Activated CD4-positive, alpha-beta T cell treated with anti-CD3 and anti-CD28 coated beads for 24 hours (primary cell): ENCODE data around the gene SZRD1.
A peak's percentile ranks its signal among the peaks of the same experiment; 100 is the strongest.
"Not testable (repeated sequence)": the region's sequence is repeated elsewhere in the genome, so short reads cannot be mapped to it uniquely, and the experiment has no call there.

Experiments used
- DNase-seq, 2 donors: peaks; one replicate each; pipeline ENCODE4 v3.0.0-alpha.2; 2020; ENCODE audit warnings: low read depth in 2 of 2

SZRD1 gene

GRCh38 chr1:16366722-16367257 is at the start of gene SZRD1:
SZRD1 (plus strand) TSS chr1:16367242; CDS start chr1:16367258, 16 bp downstream.
- DNase-seq = peak; percentile 88 to 91

- no peak for DNase-seq
Measured at GRCh38 chr1:16318555-16318954, 48.5 kb upstream of the SZRD1 start.

- no peak for DNase-seq
Measured at GRCh38 chr1:16321176-16321867, 45.7 kb upstream of the SZRD1 start.

- DNase-seq = no peak
Measured at GRCh38 chr1:16324456-16324890, 42.6 kb upstream of the SZRD1 start.

GRCh38 chr1:16326833-16327404 is 40.1 kb upstream of the SZRD1 start:
- DNase-seq = no peak

GRCh38 chr1:16334655-16335340 is 32.2 kb upstream of the SZRD1 start:
- no peak for DNase-seq

GRCh38 chr1:16338961-16339360 is 28.1 kb upstream of the SZRD1 start:
- DNase-seq = no peak

- no peak for DNase-seq
Measured at GRCh38 chr1:16340673-16341072, 26.4 kb upstream of the SZRD1 start.

- no peak for DNase-seq
Measured at GRCh38 chr1:16342331-16343062, 24.5 kb upstream of the SZRD1 start.

- not testable (repeated sequence) for DNase-seq
Measured at GRCh38 chr1:16343276-16343675, 23.8 kb upstream of the SZRD1 start.

GRCh38 chr1:16348414-16349182 is 18.4 kb upstream of the SZRD1 start:
- DNase-seq = no peak

GRCh38 chr1:16349847-16350406 is 17.1 kb upstream of the SZRD1 start:
- no peak for DNase-seq

GRCh38 chr1:16351456-16351993 is 15.5 kb upstream of the SZRD1 start:
- DNase-seq = no peak

- DNase-seq = peak; percentile 84 to 87
Measured at GRCh38 chr1:16351994-16352841, 14.8 kb upstream of the SZRD1 start, which contains the start of gene FBXO42. FBXO42 (minus strand) TSS chr1:16352480; CDS start chr1:16315418, 37,062 bp downstream.

GRCh38 chr1:16352842-16353535 is 14.1 kb upstream of the SZRD1 start:
- DNase-seq = no peak

- DNase-seq = no peak
Measured at GRCh38 chr1:16354619-16355018, 12.4 kb upstream of the SZRD1 start.

- DNase-seq = no peak
Measured at GRCh38 chr1:16356867-16357266, 10.2 kb upstream of the SZRD1 start.

GRCh38 chr1:16365146-16365498 is 1.9 kb upstream of the SZRD1 start:
- DNase-seq = not testable (repeated sequence)
